Loucy (cell line): ENCODE measurements around the gene FDXR.

Experiments used
- H2AFZ ChIP-seq: fragments of 200-600 bp; sonication (generic); 2 replicates; pipeline ENCODE4 v1.6.0; 2016; ENCODE audit warnings: antibody characterized with exemption, mild to moderate bottlenecking, low read length, moderate library complexity
- H3F3A ChIP-seq: fragments of 200-600 bp; 2 replicates; pipeline ENCODE4 v1.6.0; 2016; ENCODE audit warnings: antibody characterized with exemption, low read depth, mild to moderate bottlenecking
- H3K27me3 ChIP-seq: fragments of 200-600 bp; sonication (generic); 2 replicates; pipeline ENCODE4 v1.6.1; 2014; ENCODE audit warnings: low read length, mild to moderate bottlenecking; ENCODE audit not compliant: insufficient read depth, poor library complexity, severe bottlenecking
- H3K36me3 ChIP-seq: fragments of 200-600 bp; sonication (generic); 2 replicates; pipeline ENCODE4 v1.6.1; 2016; ENCODE audit warnings: low read length; ENCODE audit not compliant: insufficient read depth
- H3K4me1 ChIP-seq: fragments of 200-600 bp; sonication (generic); 2 replicates; pipeline ENCODE4 v1.5.1; 2014; ENCODE audit warnings: low read length, mild to moderate bottlenecking; ENCODE audit not compliant: insufficient read depth, poor library complexity, severe bottlenecking
- H3K4me2 ChIP-seq: fragments of 200-600 bp; sonication (generic); 2 replicates; pipeline ENCODE4 v1.6.0; 2014; ENCODE audit warnings: antibody characterized with exemption, low read length, low read depth, mild to moderate bottlenecking; ENCODE audit not compliant: poor library complexity, severe bottlenecking
- H3K4me3 ChIP-seq: fragments of 200-600 bp; sonication (generic); 2 replicates; pipeline ENCODE4 v1.5.1; 2014; ENCODE audit warnings: low read length, mild to moderate bottlenecking, mixed read lengths; ENCODE audit not compliant: poor library complexity, severe bottlenecking
- H3K79me2 ChIP-seq: fragments of 200-600 bp; sonication (generic); 2 replicates; pipeline ENCODE4 v1.6.1; 2014; ENCODE audit warnings: low read length; ENCODE audit not compliant: insufficient read depth
- H3K9ac ChIP-seq: fragments of 200-600 bp; sonication (generic); 2 replicates; pipeline ENCODE4 v1.6.0; 2014; ENCODE audit warnings: mild to moderate bottlenecking, low read depth, low read length, moderate library complexity; ENCODE audit not compliant: poor library complexity, severe bottlenecking
- H3K9me2 ChIP-seq: fragments of 200-600 bp; sonication (generic); replicated peaks from 2 replicates; pipeline ENCODE4 v1.6.1; 2016; ENCODE audit warnings: low read depth, low read length, mixed read lengths
- H3K9me3 ChIP-seq: fragments of 200-600 bp; sonication (generic); 2 replicates; pipeline ENCODE4 v1.6.1; 2014; ENCODE audit warnings: mild to moderate bottlenecking, antibody characterized with exemption, low read length, low read depth; ENCODE audit not compliant: insufficient read depth
- H4K20me1 ChIP-seq: fragments of 200-600 bp; sonication (generic); 2 replicates; pipeline ENCODE4 v1.6.0; 2014; ENCODE audit warnings: antibody characterized with exemption, low read length, mild to moderate bottlenecking; ENCODE audit not compliant: insufficient read depth, poor library complexity, severe bottlenecking
- CTCF ChIP-seq: fragments of 200-600 bp; sonication (generic); conservative IDR thresholded peaks from 2 replicates; pipeline ENCODE4 v1.5.1; 2014; ENCODE audit warnings: mild to moderate bottlenecking, antibody characterized with exemption, low read length
- EZH2phosphoT487 ChIP-seq: fragments of 200-600 bp; IDR thresholded peaks from 2 replicates; pipeline ENCODE4 v1.6.1; 2018; ENCODE audit warnings: antibody characterized with exemption, mild to moderate bottlenecking, moderate library complexity, borderline replicate concordance

The FDXR gene

GRCh38 chr17:74898376-74898946 is 25.7 kb upstream of the FDXR start:
- H3K27me3 ChIP-seq, result no peaks in the 10 kb centered on the region
- no peaks in the 10 kb centered on the region for H3K9me3 ChIP-seq
- no peaks in the 10 kb centered on the region for H3F3A ChIP-seq
- H4K20me1 ChIP-seq, result no peaks in the 10 kb centered on the region
- H3K79me2 ChIP-seq, result no peaks in the 10 kb centered on the region
- TF ChIP-seq CTCF, result no peak
- no peak for TF ChIP-seq EZH2phosphoT487
- no peak overlapping the region for H3K4me2 ChIP-seq
- no peak overlapping the region for H3K4me3 ChIP-seq
- H3K9me2 ChIP-seq, result no peaks in the 10 kb centered on the region
- H3K36me3 ChIP-seq, result no peaks in the 10 kb centered on the region
- H3K9ac ChIP-seq, result no peak overlapping the region
- H2AFZ ChIP-seq, result no peak overlapping the region
- no peaks in the 10 kb centered on the region for H3K4me1 ChIP-seq

GRCh38 chr17:74893936-74894671 is 21.3 kb upstream of the FDXR start:
- Histone ChIP-seq H3K79me2 (no peaks in the 10 kb centered on the region), H3K4me3 (no peak overlapping the region), H3F3A (no peaks in the 10 kb centered on the region), H3K9me3 (no peaks in the 10 kb centered on the region), H3K36me3 (no peaks in the 10 kb centered on the region), H4K20me1 (no peaks in the 10 kb centered on the region), H3K27me3 (no peaks in the 10 kb centered on the region), H2AFZ (no peak overlapping the region), H3K4me1 (no peaks in the 10 kb centered on the region), H3K9me2 (no peaks in the 10 kb centered on the region), H3K9ac (no peak overlapping the region), H3K4me2 (no peak overlapping the region)
- TF ChIP-seq CTCF, result no peak
- no peak for TF ChIP-seq EZH2phosphoT487

- no peaks in the 10 kb centered on the region for H3K4me1 ChIP-seq
- H2AFZ ChIP-seq, result no peak within 1 kb of the TSS
- no peaks in the 10 kb centered on the region for H3F3A ChIP-seq
- no peak within 1 kb of the TSS for H3K4me2 ChIP-seq
- H3K9me2 ChIP-seq, result no peaks in the 10 kb centered on the region
- H3K9me3 ChIP-seq, result no peaks in the 10 kb centered on the region
- H3K79me2 ChIP-seq, result no peaks in the 10 kb centered on the region
- no peak for TF ChIP-seq CTCF
- TF ChIP-seq EZH2phosphoT487, result no peak
- no peaks in the 10 kb centered on the region for H3K27me3 ChIP-seq
- H3K4me3 ChIP-seq, result no peak within 1 kb of the TSS
- no peaks in the 10 kb centered on the region for H4K20me1 ChIP-seq
- H3K36me3 ChIP-seq, result no peaks in the 10 kb centered on the region
- H3K9ac ChIP-seq, result no peak within 1 kb of the TSS
Measured at GRCh38 chr17:74892974-74893911, 20.4 kb upstream of the FDXR start, which contains the start of gene FADS6. FADS6 (minus strand) TSS chr17:74893633; CDS start chr17:74893595, 38 bp downstream.
